ENCODE data around the gene RAPGEF3.

Gene RAPGEF3

DNA sequence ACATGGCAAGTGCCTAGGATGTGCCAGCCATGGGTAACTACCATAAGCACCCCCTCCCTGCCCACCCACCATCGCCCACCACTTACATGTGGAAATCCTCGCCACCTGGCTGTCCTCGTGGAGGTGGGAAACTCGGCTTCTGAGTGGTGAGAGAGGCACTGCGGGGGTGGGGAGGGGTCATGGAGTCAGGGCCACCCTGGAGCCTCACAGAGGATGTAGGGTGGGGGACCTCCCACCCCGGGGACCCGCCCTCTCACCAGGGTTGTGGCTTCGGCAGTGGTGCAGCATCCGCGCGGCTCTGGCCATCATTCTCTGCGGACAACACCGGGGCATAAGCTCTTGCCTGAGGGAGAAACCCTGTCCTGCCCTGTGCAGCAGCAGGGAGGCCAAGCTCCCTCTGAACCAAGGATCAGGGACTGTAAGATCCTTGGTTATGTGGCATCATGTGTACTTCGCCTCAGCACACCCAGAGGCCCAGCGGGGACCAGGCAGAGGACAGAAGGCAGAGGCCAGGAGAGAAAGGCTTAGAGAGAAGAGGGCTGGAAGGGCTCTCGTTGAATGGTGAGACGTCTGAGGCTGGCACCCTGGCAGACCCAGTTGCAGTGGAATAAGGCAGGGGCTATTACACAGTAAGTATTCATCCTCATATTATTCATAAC, 20.6 kb downstream of the RAPGEF3 start (continued):
- TF ChIP-seq, protein P1, sequence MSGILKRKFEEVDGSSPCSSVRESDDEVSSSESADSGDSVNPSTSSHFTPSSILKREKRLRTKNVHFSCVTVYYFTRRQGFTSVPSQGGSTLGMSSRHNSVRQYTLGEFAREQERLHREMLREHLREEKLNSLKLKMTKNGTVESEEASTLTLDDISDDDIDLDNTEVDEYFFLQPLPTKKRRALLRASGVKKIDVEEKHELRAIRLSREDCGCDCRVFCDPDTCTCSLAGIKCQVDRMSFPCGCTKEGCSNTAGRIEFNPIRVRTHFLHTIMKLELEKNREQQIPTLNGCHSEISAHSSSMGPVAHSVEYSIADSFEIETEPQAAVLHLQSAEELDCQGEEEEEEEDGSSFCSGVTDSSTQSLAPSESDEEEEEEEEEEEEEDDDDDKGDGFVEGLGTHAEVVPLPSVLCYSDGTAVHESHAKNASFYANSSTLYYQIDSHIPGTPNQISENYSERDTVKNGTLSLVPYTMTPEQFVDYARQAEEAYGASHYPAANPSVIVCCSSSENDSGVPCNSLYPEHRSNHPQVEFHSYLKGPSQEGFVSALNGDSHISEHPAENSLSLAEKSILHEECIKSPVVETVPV (CRISPR knock-in tag; IDR thresholded peaks at IDR 0.05), result no peak
- TF ChIP-seq OSR1 (CRISPR knock-in tag; IDR thresholded peaks at IDR 0.05) (no peak), SNAI2 (CRISPR knock-in tag; IDR thresholded peaks at IDR 0.05) (no peak), RARB (CRISPR knock-in tag; IDR thresholded peaks at IDR 0.05) (no peak)

DNA sequence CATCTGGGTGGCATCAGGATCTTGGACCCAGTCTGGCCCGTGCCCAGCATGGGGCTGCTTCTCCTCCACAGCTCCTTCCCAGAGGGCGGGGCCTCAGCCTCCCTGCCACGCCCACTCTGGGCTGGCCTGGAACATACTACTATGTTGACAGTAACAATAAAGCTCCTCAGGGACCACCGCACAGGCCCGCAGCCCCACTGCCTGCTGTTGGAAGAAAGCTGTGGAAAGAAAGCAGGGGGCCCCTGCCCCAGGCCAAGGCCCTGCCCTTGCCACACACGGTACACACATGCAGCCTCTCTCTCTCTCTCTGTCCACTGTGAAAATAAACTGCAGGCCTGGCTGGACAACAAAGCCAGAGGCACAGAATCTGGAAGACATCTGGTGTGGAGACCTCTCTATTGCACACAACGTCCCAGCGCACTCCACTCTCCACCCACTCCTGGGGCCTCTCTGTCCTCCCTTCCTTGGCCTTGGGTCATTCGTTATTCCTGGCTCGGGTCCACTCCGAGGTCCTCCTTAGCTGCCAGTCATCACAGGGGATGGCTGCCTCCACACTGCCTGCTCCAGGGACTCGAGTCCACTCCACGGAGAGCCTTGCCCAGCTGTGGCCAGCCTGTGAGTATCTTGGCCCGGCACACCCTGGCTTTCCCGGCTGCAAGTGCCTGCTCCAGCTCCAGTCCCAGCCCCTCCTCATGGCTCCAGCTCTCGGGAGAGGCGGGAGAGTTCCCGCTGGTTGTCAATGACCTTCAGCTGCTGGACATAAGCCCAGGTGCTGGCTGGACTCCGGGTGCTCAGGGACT, 21.6 kb downstream of the RAPGEF3 start:
- TF ChIP-seq ZNF70 (CRISPR knock-in tag; IDR thresholded peaks at IDR 0.05), result peak; percentile 97
- TF ChIP-seq PPARA (CRISPR knock-in tag; IDR thresholded peaks at IDR 0.05; ENCODE audit: borderline replicate concordance), result no peak
- TF ChIP-seq TCF4 (CRISPR knock-in tag; IDR thresholded peaks at IDR 0.05; ENCODE audit: borderline replicate concordance), result peak; percentile 93
- ATAC-seq, result peak; percentile 50

DNA sequence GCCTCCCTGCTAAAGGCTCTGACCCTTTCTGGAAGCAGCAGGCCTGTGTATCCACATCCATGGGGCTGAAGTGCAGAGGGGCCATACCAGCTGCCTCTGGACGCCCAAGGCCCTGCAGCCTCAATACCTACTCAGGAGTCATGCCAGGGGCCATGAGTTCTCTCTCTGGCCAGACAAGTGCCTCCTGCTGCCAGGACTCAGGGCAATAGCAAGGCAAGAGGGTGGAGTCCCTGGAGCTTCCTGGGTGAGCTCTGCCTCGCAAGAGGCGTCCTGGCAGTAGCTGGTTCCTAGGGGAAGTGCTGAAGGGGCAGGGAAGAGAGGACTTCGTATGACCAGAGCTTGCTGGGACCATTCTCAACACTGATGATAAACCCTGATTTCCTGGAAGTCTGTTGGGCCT, 22.5 kb downstream of the RAPGEF3 start:
- TF ChIP-seq CSDC2 (CRISPR knock-in tag; IDR thresholded peaks at IDR 0.05) (no peak), ZNF8 (CRISPR knock-in tag; IDR thresholded peaks at IDR 0.05) (no peak), ARNTL (CRISPR knock-in tag; IDR thresholded peaks at IDR 0.05; ENCODE audit: borderline replicate concordance, low read depth) (no peak), ZNF565 (CRISPR knock-in tag; conservative IDR thresholded peaks at IDR 0.05; ENCODE audit: low read depth) (no peak), OSR1 (CRISPR knock-in tag; IDR thresholded peaks at IDR 0.05) (no peak), PATZ1 (CRISPR knock-in tag; IDR thresholded peaks at IDR 0.05; ENCODE audit: borderline replicate concordance) (no peak), ESRRG (CRISPR knock-in tag; IDR thresholded peaks at IDR 0.05) (no peak), ZFP30 (CRISPR knock-in tag; IDR thresholded peaks at IDR 0.05) (no peak), ZFP3 (CRISPR knock-in tag; IDR thresholded peaks at IDR 0.05) (no peak)
- TF ChIP-seq, protein P1 (CRISPR knock-in tag; IDR thresholded peaks at IDR 0.05), result no peak
- ATAC-seq, result no peak

- TF ChIP-seq PPARA (CRISPR knock-in tag; IDR thresholded peaks at IDR 0.05; ENCODE audit: borderline replicate concordance), result no peak
- TF ChIP-seq OSR1 (CRISPR knock-in tag; IDR thresholded peaks at IDR 0.05), result no peak
- TF ChIP-seq ARNTL (CRISPR knock-in tag; IDR thresholded peaks at IDR 0.05; ENCODE audit: borderline replicate concordance, low read depth), result no peak
- no peak for TF ChIP-seq BACH2 (CRISPR knock-in tag; IDR thresholded peaks at IDR 0.05; ENCODE audit: borderline replicate concordance)
- TF ChIP-seq CREB5 (CRISPR knock-in tag; IDR thresholded peaks at IDR 0.05; ENCODE audit: low read depth), result no peak
- TF ChIP-seq ESRRG (CRISPR knock-in tag; IDR thresholded peaks at IDR 0.05), result no peak
- no peak for TF ChIP-seq RARB (CRISPR knock-in tag; IDR thresholded peaks at IDR 0.05)
- TF ChIP-seq ZNF565 (CRISPR knock-in tag; conservative IDR thresholded peaks at IDR 0.05; ENCODE audit: low read depth), result no peak
- no peak for TF ChIP-seq CSDC2 (CRISPR knock-in tag; IDR thresholded peaks at IDR 0.05)
- TF ChIP-seq, protein P2, sequence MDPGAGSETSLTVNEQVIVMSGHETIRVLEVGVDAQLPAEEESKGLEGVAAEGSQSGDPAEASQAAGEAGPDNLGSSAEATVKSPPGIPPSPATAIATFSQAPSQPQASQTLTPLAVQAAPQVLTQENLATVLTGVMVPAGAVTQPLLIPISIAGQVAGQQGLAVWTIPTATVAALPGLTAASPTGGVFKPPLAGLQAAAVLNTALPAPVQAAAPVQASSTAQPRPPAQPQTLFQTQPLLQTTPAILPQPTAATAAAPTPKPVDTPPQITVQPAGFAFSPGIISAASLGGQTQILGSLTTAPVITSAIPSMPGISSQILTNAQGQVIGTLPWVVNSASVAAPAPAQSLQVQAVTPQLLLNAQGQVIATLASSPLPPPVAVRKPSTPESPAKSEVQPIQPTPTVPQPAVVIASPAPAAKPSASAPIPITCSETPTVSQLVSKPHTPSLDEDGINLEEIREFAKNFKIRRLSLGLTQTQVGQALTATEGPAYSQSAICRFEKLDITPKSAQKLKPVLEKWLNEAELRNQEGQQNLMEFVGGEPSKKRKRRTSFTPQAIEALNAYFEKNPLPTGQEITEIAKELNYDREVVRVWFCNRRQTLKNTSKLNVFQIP (CRISPR knock-in tag; IDR thresholded peaks at IDR 0.05; ENCODE audit: borderline replicate concordance, low read depth), result no peak
- TF ChIP-seq, protein P1 (CRISPR knock-in tag; IDR thresholded peaks at IDR 0.05), result no peak
- no peak for TF ChIP-seq TCF4 (CRISPR knock-in tag; IDR thresholded peaks at IDR 0.05; ENCODE audit: borderline replicate concordance)
- TF ChIP-seq, protein P3, sequence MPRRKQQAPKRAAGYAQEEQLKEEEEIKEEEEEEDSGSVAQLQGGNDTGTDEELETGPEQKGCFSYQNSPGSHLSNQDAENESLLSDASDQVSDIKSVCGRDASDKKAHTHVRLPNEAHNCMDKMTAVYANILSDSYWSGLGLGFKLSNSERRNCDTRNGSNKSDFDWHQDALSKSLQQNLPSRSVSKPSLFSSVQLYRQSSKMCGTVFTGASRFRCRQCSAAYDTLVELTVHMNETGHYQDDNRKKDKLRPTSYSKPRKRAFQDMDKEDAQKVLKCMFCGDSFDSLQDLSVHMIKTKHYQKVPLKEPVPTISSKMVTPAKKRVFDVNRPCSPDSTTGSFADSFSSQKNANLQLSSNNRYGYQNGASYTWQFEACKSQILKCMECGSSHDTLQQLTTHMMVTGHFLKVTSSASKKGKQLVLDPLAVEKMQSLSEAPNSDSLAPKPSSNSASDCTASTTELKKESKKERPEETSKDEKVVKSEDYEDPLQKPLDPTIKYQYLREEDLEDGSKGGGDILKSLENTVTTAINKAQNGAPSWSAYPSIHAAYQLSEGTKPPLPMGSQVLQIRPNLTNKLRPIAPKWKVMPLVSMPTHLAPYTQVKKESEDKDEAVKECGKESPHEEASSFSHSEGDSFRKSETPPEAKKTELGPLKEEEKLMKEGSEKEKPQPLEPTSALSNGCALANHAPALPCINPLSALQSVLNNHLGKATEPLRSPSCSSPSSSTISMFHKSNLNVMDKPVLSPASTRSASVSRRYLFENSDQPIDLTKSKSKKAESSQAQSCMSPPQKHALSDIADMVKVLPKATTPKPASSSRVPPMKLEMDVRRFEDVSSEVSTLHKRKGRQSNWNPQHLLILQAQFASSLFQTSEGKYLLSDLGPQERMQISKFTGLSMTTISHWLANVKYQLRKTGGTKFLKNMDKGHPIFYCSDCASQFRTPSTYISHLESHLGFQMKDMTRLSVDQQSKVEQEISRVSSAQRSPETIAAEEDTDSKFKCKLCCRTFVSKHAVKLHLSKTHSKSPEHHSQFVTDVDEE (CRISPR knock-in tag; IDR thresholded peaks at IDR 0.05), result no peak
- ATAC-seq, result no peak
Observed at GRCh38 chr12:47735649-47736048, 23.0 kb downstream of the RAPGEF3 start.
